Panc1 (cell line): ENCODE results near the gene KCNIP4. TPM values are rescaled to one million over a fixed set of nuclear protein-coding genes. Genes with fewer than 3 reads are reported as not detected.

Experiments used
- ATAC-seq: fragments of 200-7000 bp; cut with Tn5 transposase; 2 replicates; pipeline ENCODE4 v1.9.1; 2020; ENCODE audit warnings: mild to moderate bottlenecking, moderate library complexity
- BruUV-seq: library from RNA; stranded (reverse); fragments of 400-500 nt; replicated peaks from 2 replicates; lab custom pipeline; 2021; lab: Mats Ljungman, UMichigan
- CTCF ChIA-PET: fragments of 300-600 bp; sonication (Branson Sonifier 250); formaldehyde crosslinking; loops from one replicate; lab custom pipeline; 2022; ENCODE audit warnings: antibody characterized with exemption; lab: Charles Lee
- POLR2A ChIA-PET: fragments of 300-600 bp; sonication (Branson Sonifier 250); formaldehyde crosslinking; loops from one replicate; lab custom pipeline; 2022; ENCODE audit warnings: antibody characterized with exemption; lab: Charles Lee
- DNase-seq: peaks from one replicate; pipeline ENCODE4 v3.0.0-alpha.2; 2010; ENCODE audit warnings: low read depth, low spot score
- H3K27ac ChIP-seq: 2 replicates; pipeline ENCODE4 v1.5.1; 2011; ENCODE audit warnings: mild to moderate bottlenecking, low read length, inconsistent platforms
- H3K27me3 ChIP-seq: fragments of 200-500 bp; sonication (Bioruptor generic); 2 replicates; pipeline ENCODE4 v1.6.0; 2014; ENCODE audit warnings: low read length, inconsistent platforms; ENCODE audit not compliant: control insufficient read depth, insufficient read depth
- H3K36me3 ChIP-seq: fragments of 200-500 bp; sonication (Bioruptor generic); 2 replicates; pipeline ENCODE4 v1.5.1; 2014; ENCODE audit warnings: inconsistent platforms, mild to moderate bottlenecking, low read length, moderate library complexity; ENCODE audit not compliant: control insufficient read depth, insufficient read depth
- H3K4me1 ChIP-seq: 2 replicates; pipeline ENCODE4 v1.5.1; 2011; ENCODE audit warnings: inconsistent platforms, mild to moderate bottlenecking, low read length, moderate library complexity; ENCODE audit not compliant: control insufficient read depth, insufficient read depth
- H3K4me3 ChIP-seq, 2 experiments: 2 replicates each; pipeline ENCODE4 v1.5.1; 2011 to 2012; ENCODE audit warnings: low read depth in 2 of 2, low read length in 2 of 2, mild to moderate bottlenecking in 2 of 2, inconsistent platforms in 1 of 2, moderate library complexity in 1 of 2
- H3K9me3 ChIP-seq: fragments of 200-500 bp; sonication (Bioruptor generic); 2 replicates; pipeline ENCODE4 v1.5.1; 2014; ENCODE audit warnings: low read depth, mild to moderate bottlenecking, inconsistent platforms, low read length, moderate library complexity; ENCODE audit not compliant: control insufficient read depth, insufficient read depth
- POLR2AphosphoS5 ChIP-seq: IDR thresholded peaks from 2 replicates; pipeline ENCODE4 v1.6.1; 2012; ENCODE audit warnings: mild to moderate bottlenecking, low read depth, low read length, moderate library complexity
- SIN3A ChIP-seq: IDR thresholded peaks from 2 replicates; pipeline ENCODE4 v1.6.1; 2012; ENCODE audit warnings: low read depth, mild to moderate bottlenecking, low read length, moderate library complexity, borderline replicate concordance; ENCODE audit not compliant: insufficient read depth
- TCF7L2 ChIP-seq: IDR thresholded peaks from 2 replicates; pipeline ENCODE4 v1.6.1; 2011; ENCODE audit warnings: mild to moderate bottlenecking, low read depth, low read length, inconsistent platforms
- in situ Hi-C: cut with HindIII; loops from 2 replicates; pipeline ENCODE4 v1.10.0; 2016; ENCODE audit warnings: low sequenced_read_pairs, low pct_unique_long_range_greater_than_20kb
- intact Hi-C: fragments of 100-400 bp; cut with micrococcal nuclease; formaldehyde crosslinking; loops from one replicate; pipeline ENCODE4 v1.10.0; 2022; ENCODE audit not compliant: unreplicated experiment
- total RNA-seq: library from RNA; stranded (reverse); gene quantifications from one replicate; pipeline ENCODE4 v1.2.1, GENCODE V29; 2021; ENCODE audit not compliant: unreplicated experiment
- TF ChIP-seq, protein P1 (sequence below): fragments of 450-650 bp; IDR thresholded peaks from 2 replicates; pipeline ENCODE4 v1.5.1; 2017; ENCODE audit warnings: mild to moderate bottlenecking
- TF ChIP-seq, protein P2 (sequence below), 2 experiments: IDR thresholded peaks; 2 replicates each; pipeline ENCODE4 v1.6.1; 2011 to 2012; ENCODE audit warnings: low read depth in 2 of 2, control low read depth in 1 of 2, low read length in 1 of 2, mild to moderate bottlenecking in 1 of 2, moderate library complexity in 1 of 2; ENCODE audit not compliant: insufficient read depth in 1 of 2

The KCNIP4 gene
- total RNA-seq, 1 experiment from 2014 or later: not detected

DNA sequence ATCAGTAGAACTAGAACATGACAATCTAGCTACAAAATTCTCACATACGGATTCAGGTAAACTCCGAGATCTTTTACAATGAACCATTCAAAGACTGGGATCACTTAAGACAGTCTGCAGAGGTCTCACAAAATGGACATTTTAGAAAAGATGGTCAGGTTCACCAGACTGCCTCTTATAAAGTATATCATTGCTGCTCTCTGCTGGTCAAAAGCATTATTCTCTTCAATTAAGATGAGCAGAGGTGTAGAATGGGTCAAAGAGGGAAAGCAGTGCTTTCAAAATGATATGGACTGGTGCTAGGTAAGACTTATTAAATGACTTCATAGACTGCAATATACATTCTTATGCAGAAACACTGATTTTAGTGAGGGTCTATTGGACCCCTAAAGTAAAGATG, 813.6 kb downstream of the KCNIP4 start:
- TF ChIP-seq, protein P1, sequence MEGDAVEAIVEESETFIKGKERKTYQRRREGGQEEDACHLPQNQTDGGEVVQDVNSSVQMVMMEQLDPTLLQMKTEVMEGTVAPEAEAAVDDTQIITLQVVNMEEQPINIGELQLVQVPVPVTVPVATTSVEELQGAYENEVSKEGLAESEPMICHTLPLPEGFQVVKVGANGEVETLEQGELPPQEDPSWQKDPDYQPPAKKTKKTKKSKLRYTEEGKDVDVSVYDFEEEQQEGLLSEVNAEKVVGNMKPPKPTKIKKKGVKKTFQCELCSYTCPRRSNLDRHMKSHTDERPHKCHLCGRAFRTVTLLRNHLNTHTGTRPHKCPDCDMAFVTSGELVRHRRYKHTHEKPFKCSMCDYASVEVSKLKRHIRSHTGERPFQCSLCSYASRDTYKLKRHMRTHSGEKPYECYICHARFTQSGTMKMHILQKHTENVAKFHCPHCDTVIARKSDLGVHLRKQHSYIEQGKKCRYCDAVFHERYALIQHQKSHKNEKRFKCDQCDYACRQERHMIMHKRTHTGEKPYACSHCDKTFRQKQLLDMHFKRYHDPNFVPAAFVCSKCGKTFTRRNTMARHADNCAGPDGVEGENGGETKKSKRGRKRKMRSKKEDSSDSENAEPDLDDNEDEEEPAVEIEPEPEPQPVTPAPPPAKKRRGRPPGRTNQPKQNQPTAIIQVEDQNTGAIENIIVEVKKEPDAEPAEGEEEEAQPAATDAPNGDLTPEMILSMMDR: peak; percentile 7; the same call in 1 of the 2 replicates
- no peak for TF ChIP-seq POLR2AphosphoS5
- Histone ChIP-seq H3K4me1 (no peaks in the 10 kb centered on the region), H3K27ac (no peak overlapping the region), H3K36me3 (no peaks in the 10 kb centered on the region), H3K27me3 (no peaks in the 10 kb centered on the region), H3K4me3 (no peak overlapping the region), H3K9me3 (no peaks in the 10 kb centered on the region)
- no TSS peak for BruUV-seq
- in situ Hi-C loops (no loop called here), intact Hi-C loops (loop anchor here (10.0 kb wide), 1 partner anchor 360 kb away; no protein-coding TSS in a partner anchor)
- ChIA-PET POLR2A (no interaction called here), CTCF (no interaction called here)
- DNase-seq: no peak
- ATAC-seq: no peak

DNA sequence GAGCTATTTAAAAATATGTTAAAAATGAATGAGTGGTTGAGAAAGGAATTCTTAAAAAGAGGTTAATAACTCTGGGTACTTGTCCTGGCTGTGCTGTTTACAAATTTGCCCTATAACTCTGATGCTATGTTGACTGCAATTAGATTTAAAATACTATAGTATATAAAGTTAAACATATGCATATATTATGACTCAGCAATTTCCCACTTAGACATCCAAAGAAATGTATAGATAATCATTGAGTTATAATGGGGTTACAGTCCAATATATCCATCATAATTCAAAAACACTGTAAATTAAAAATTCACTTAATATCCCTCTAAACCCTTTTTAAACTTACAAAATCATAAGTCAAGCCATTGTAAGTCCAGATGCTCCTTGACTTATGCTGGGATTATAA, 818.0 kb downstream of the KCNIP4 start:
- intact Hi-C loops: loop anchor here (10.0 kb wide), 1 partner anchor 356 kb away; no protein-coding TSS in a partner anchor
- BruUV-seq: no TSS peak

More for the DNA sequence above, 818.0 kb downstream of the KCNIP4 start:
- H3K36me3 ChIP-seq: no peaks in the 10 kb centered on the region
- H3K9me3 ChIP-seq: no peaks in the 10 kb centered on the region
- CTCF ChIA-PET: no interaction called here
- TF ChIP-seq SIN3A (no peak), TCF7L2 (no peak), POLR2AphosphoS5 (no peak)
- TF ChIP-seq, protein P1: no peak
- TF ChIP-seq, protein P2, sequence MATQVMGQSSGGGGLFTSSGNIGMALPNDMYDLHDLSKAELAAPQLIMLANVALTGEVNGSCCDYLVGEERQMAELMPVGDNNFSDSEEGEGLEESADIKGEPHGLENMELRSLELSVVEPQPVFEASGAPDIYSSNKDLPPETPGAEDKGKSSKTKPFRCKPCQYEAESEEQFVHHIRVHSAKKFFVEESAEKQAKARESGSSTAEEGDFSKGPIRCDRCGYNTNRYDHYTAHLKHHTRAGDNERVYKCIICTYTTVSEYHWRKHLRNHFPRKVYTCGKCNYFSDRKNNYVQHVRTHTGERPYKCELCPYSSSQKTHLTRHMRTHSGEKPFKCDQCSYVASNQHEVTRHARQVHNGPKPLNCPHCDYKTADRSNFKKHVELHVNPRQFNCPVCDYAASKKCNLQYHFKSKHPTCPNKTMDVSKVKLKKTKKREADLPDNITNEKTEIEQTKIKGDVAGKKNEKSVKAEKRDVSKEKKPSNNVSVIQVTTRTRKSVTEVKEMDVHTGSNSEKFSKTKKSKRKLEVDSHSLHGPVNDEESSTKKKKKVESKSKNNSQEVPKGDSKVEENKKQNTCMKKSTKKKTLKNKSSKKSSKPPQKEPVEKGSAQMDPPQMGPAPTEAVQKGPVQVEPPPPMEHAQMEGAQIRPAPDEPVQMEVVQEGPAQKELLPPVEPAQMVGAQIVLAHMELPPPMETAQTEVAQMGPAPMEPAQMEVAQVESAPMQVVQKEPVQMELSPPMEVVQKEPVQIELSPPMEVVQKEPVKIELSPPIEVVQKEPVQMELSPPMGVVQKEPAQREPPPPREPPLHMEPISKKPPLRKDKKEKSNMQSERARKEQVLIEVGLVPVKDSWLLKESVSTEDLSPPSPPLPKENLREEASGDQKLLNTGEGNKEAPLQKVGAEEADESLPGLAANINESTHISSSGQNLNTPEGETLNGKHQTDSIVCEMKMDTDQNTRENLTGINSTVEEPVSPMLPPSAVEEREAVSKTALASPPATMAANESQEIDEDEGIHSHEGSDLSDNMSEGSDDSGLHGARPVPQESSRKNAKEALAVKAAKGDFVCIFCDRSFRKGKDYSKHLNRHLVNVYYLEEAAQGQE (IDR thresholded peaks at IDR 0.05; ENCODE audit: insufficient read depth in 1 of 2, low read depth in 2 of 2, low read length in 1 of 2): no peak
- no peak overlapping the region for H3K4me3 ChIP-seq
- no peak for DNase-seq
- no peaks in the 10 kb centered on the region for H3K27me3 ChIP-seq
- POLR2A ChIA-PET: no interaction called here
- no peaks in the 10 kb centered on the region for H3K4me1 ChIP-seq
- no peak overlapping the region for H3K27ac ChIP-seq
- ATAC-seq: no peak
- in situ Hi-C loops: no loop called here
